ENCODE measurements around the gene FAM20A. TPM values are rescaled to one million over a fixed set of nuclear protein-coding genes. Genes with fewer than 3 reads are reported as not detected.

Gene FAM20A
- total RNA-seq, 1 experiment from 2014 or later = not detected

DNA sequence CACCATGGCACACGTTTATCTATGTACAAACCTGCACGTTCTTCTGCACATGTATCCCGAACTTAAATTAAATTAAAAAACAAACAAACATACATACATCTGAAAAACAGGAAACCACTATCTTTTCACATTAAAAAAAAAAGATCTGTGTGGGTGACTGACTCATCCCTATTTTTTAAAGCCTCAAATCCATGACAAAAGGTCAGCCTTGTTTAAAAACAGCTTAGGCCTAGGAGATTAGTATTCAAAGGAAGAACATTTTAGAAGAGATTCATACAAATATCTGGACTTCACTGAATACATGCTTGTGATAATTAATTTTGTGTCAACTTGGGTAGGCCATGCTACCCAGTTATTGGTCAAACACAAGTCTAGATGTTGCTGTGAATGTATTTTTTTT lies 93.6 kb downstream of the FAM20A start:
- DNase-seq (ENCODE audit: low read depth, low spot score) = no peak
- BruUV-seq (replicated peaks) = no TSS peak
- no peak overlapping the region for H3K4me2 ChIP-seq (ENCODE audit: low read length)
- no peak for TF ChIP-seq POLR2AphosphoS5 (IDR thresholded peaks at IDR 0.05; ENCODE audit: low read depth, low read length)
- TF ChIP-seq SP1 (IDR thresholded peaks at IDR 0.05; ENCODE audit: low read depth) = no peak
- TF ChIP-seq JUND (IDR thresholded peaks at IDR 0.05) = no peak
- no peak for TF ChIP-seq EZH2phosphoT487 (IDR thresholded peaks at IDR 0.05; ENCODE audit: borderline replicate concordance)
- TF ChIP-seq POLR2A (IDR thresholded peaks at IDR 0.05; ENCODE audit: borderline replicate concordance, extremely low read depth, insufficient read depth, insufficient read length) = no peak
- TF ChIP-seq RAD21 (IDR thresholded peaks at IDR 0.05; ENCODE audit: low read depth) = no peak
- no peak for TF ChIP-seq CTCF (IDR thresholded peaks at IDR 0.05 in 2 of 3, conservative IDR thresholded peaks at IDR 0.05 in 1 of 3; ENCODE audit: borderline replicate concordance in 1 of 3, insufficient read depth in 1 of 3, low read depth in 2 of 3, low read length in 2 of 3)
- no peak for TF ChIP-seq EGR1 (IDR thresholded peaks at IDR 0.05; ENCODE audit: low read depth)
- no peak for TF ChIP-seq CBX3 (IDR thresholded peaks at IDR 0.05; ENCODE audit: low read depth)
- TF ChIP-seq YY1 (IDR thresholded peaks at IDR 0.05; ENCODE audit: extremely low read depth, insufficient replicate concordance, low read depth, low read length) = no peak
- no peak for TF ChIP-seq CEBPB (IDR thresholded peaks at IDR 0.05; ENCODE audit: low read depth)
- TF ChIP-seq ZFX (IDR thresholded peaks at IDR 0.05) = no peak
- TF ChIP-seq ATF3 (IDR thresholded peaks at IDR 0.05) = no peak
- TF ChIP-seq ZNF274 (IDR thresholded peaks at IDR 0.05; ENCODE audit: low read depth, low read length) = no peak
- no peak for TF ChIP-seq SIN3A (IDR thresholded peaks at IDR 0.05; ENCODE audit: low read depth)
- no peak for TF ChIP-seq ELF1 (IDR thresholded peaks at IDR 0.05; ENCODE audit: borderline replicate concordance, low read depth)
- TF ChIP-seq, protein P1, sequence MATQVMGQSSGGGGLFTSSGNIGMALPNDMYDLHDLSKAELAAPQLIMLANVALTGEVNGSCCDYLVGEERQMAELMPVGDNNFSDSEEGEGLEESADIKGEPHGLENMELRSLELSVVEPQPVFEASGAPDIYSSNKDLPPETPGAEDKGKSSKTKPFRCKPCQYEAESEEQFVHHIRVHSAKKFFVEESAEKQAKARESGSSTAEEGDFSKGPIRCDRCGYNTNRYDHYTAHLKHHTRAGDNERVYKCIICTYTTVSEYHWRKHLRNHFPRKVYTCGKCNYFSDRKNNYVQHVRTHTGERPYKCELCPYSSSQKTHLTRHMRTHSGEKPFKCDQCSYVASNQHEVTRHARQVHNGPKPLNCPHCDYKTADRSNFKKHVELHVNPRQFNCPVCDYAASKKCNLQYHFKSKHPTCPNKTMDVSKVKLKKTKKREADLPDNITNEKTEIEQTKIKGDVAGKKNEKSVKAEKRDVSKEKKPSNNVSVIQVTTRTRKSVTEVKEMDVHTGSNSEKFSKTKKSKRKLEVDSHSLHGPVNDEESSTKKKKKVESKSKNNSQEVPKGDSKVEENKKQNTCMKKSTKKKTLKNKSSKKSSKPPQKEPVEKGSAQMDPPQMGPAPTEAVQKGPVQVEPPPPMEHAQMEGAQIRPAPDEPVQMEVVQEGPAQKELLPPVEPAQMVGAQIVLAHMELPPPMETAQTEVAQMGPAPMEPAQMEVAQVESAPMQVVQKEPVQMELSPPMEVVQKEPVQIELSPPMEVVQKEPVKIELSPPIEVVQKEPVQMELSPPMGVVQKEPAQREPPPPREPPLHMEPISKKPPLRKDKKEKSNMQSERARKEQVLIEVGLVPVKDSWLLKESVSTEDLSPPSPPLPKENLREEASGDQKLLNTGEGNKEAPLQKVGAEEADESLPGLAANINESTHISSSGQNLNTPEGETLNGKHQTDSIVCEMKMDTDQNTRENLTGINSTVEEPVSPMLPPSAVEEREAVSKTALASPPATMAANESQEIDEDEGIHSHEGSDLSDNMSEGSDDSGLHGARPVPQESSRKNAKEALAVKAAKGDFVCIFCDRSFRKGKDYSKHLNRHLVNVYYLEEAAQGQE (IDR thresholded peaks at IDR 0.05; ENCODE audit: low read depth) = no peak
- H3K9me3 ChIP-seq (ENCODE audit: control insufficient read depth in 1 of 2, insufficient read depth in 1 of 2, low read depth in 1 of 2, low read length in 2 of 2) = no peaks in the 10 kb centered on the region
- no peaks in the 10 kb centered on the region for H3K9me2 ChIP-seq (ENCODE audit: insufficient read depth)
- peaks cover 2% of the 10 kb centered on the region for H3K79me2 ChIP-seq (ENCODE audit: insufficient read depth, low read length)
- H2AFZ ChIP-seq (ENCODE audit: low read depth, low read length, poor library complexity, severe bottlenecking) = no peak overlapping the region
- CTCF ChIA-PET = no interaction called here
- peaks cover 9 to 22% of the 10 kb centered on the region in 2 experiments for H3K4me1 ChIP-seq (ENCODE audit: control insufficient read depth in 1 of 2, insufficient read depth in 2 of 2, low read length in 2 of 2)
- POLR2A ChIA-PET = no interaction called here
- no peak for ATAC-seq
- no peak overlapping the region for H3K27ac ChIP-seq (ENCODE audit: low read depth, low read length)
- no peaks in the 10 kb centered on the region for H3K27me3 ChIP-seq (ENCODE audit: insufficient read depth, low read length)
- no peaks in the 10 kb centered on the region for H4K20me1 ChIP-seq (ENCODE audit: insufficient read depth)
- intact Hi-C loops (cut with micrococcal nuclease) = no loop called here
- RAD21 ChIA-PET (ENCODE audit: low non-redundant PET in 1 of 2, low total read pairs in 2 of 2, uncharacterized antibody in 2 of 2, unreplicated experiment in 2 of 2) = interaction anchor here in 1 of 2 experiments (0.6 kb wide), 1 partner anchor 119 kb away, joined by 4 read pairs; no protein-coding TSS in a partner anchor
- no peak overlapping the region for H3K9ac ChIP-seq (ENCODE audit: low read length)
- H3K36me3 ChIP-seq (ENCODE audit: control insufficient read depth in 1 of 2, insufficient read depth in 2 of 2, low read length in 2 of 2) = no peaks in the 10 kb centered on the region
- H3K4me3 ChIP-seq (replicated peaks in 1 of 2; ENCODE audit: low read depth in 1 of 2, low read length in 2 of 2) = no peak overlapping the region

All from HCT116 (cell line).